Skeletal muscle tissue (tissue), 4 donors: ENCODE measurements around the gene HK2. TPM values are rescaled to one million over a fixed set of nuclear protein-coding genes. Genes with fewer than 3 reads are reported as not detected.
"Not testable (repeated sequence)": the region's sequence is repeated elsewhere in the genome, so short reads cannot be mapped to it uniquely, and the experiment has no call there.

ENCODE experiments used
- H3K27ac ChIP-seq: one replicate; pipeline ENCODE4 v1.7.0; 2013; ENCODE audit warnings: mild to moderate bottlenecking, low read depth, low read length, inconsistent platforms
- H3K27me3 ChIP-seq, 3 donors: one replicate each; pipeline ENCODE4 v1.7.0; 2013; ENCODE audit warnings: low read length in 3 of 3; ENCODE audit not compliant: control insufficient read depth in 3 of 3, insufficient read depth in 3 of 3
- H3K36me3 ChIP-seq, 3 donors: one replicate each; pipeline ENCODE4 v1.7.0; 2013; ENCODE audit warnings: low read length in 3 of 3; ENCODE audit not compliant: control insufficient read depth in 3 of 3, insufficient read depth in 3 of 3
- H3K4me1 ChIP-seq, 3 donors: one replicate each; pipeline ENCODE4 v1.7.0; 2013; ENCODE audit warnings: low read length in 3 of 3, mild to moderate bottlenecking in 3 of 3; ENCODE audit not compliant: control insufficient read depth in 3 of 3, insufficient read depth in 3 of 3
- H3K4me3 ChIP-seq, 3 donors: one replicate each; pipeline ENCODE4 v1.7.0; 2013; ENCODE audit warnings: low read length in 3 of 3
- H3K9ac ChIP-seq, 3 donors: one replicate each; pipeline ENCODE4 v1.7.0; 2013; ENCODE audit warnings: low read length in 3 of 3, mild to moderate bottlenecking in 3 of 3, moderate library complexity in 2 of 3, low read depth in 1 of 3
- H3K9me3 ChIP-seq, 3 donors: one replicate each; pipeline ENCODE4 v1.7.0; 2013; ENCODE audit warnings: low read length in 3 of 3; ENCODE audit not compliant: control insufficient read depth in 3 of 3
- total RNA-seq: library from RNA; depleted of rRNA; stranded (reverse); fragments of >200 nt; gene quantifications from one replicate; pipeline ENCODE4 v1.2.3, GENCODE V29; 2014
- donor health status: Osteomylitis.

HK2 gene
- total RNA-seq, 1 donor from 2014 or later: 5.7 TPM

GRCh38 chr2:74891816-74892215, 57.9 kb downstream of the HK2 start:
- not testable (repeated sequence) for H3K4me1 ChIP-seq, H3K9me3 ChIP-seq, H3K27ac ChIP-seq, H3K4me3 ChIP-seq, H3K27me3 ChIP-seq, H3K9ac ChIP-seq
- H3K36me3 ChIP-seq: peaks cover 23 to 43% (median 30%) of the 10 kb centered on the region in 3 donors

GRCh38 chr2:74892609-74893008, 58.7 kb downstream of the HK2 start:
- Histone ChIP-seq H3K4me3 (no peak overlapping the region), H3K4me1 (no peaks in the 10 kb centered on the region), H3K36me3 (peaks cover 18 to 35% (median 22%) of the 10 kb centered on the region in 3 donors), H3K9ac (no peak overlapping the region), H3K27ac (no peak overlapping the region), H3K27me3 (no peaks in the 10 kb centered on the region), H3K9me3 (no peaks in the 10 kb centered on the region)

GRCh38 chr2:74893332-74893731, 59.4 kb downstream of the HK2 start:
- no peak overlapping the region for H3K4me3 ChIP-seq
- no peaks in the 10 kb centered on the region for H3K27me3 ChIP-seq
- no peak overlapping the region for H3K27ac ChIP-seq
- H3K36me3 ChIP-seq: peaks cover 14 to 28% (median 15%) of the 10 kb centered on the region in 3 donors
- no peak overlapping the region for H3K9ac ChIP-seq
- H3K9me3 ChIP-seq: no peaks in the 10 kb centered on the region
- H3K4me1 ChIP-seq: no peaks in the 10 kb centered on the region

GRCh38 chr2:74894272-74894981, 60.5 kb downstream of the HK2 start:
- no peaks in the 10 kb centered on the region for H3K27me3 ChIP-seq
- H3K9ac ChIP-seq: no peak overlapping the region
- no peak overlapping the region for H3K4me3 ChIP-seq
- H3K36me3 ChIP-seq: peaks cover 9 to 17% (median 10%) of the 10 kb centered on the region in 3 donors
- H3K4me1 ChIP-seq: no peaks in the 10 kb centered on the region
- no peaks in the 10 kb centered on the region for H3K9me3 ChIP-seq
- no peak overlapping the region for H3K27ac ChIP-seq

- Histone ChIP-seq H3K4me3 (no peak overlapping the region), H3K4me1 (no peaks in the 10 kb centered on the region), H3K27me3 (no peaks in the 10 kb centered on the region), H3K9ac (no peak overlapping the region), H3K27ac (no peak overlapping the region), H3K9me3 (no peaks in the 10 kb centered on the region), H3K36me3 (peaks cover 6 to 11% (median 8%) of the 10 kb centered on the region in 3 donors)
Measured at GRCh38 chr2:74895001-74895400, 61.1 kb downstream of the HK2 start.

- Histone ChIP-seq H3K36me3 (peaks cover under 1 to 3% (median 3%) of the 10 kb centered on the region in 3 donors), H3K4me3 (no peak overlapping the region), H3K27me3 (no peaks in the 10 kb centered on the region), H3K27ac (no peak overlapping the region), H3K9ac (no peak overlapping the region), H3K9me3 (no peaks in the 10 kb centered on the region), H3K4me1 (no peaks in the 10 kb centered on the region)
Measured at GRCh38 chr2:74896232-74896631, 62.3 kb downstream of the HK2 start.

- not testable (repeated sequence) for H3K9me3 ChIP-seq, H3K4me1 ChIP-seq, H3K4me3 ChIP-seq, H3K36me3 ChIP-seq, H3K27me3 ChIP-seq, H3K27ac ChIP-seq, H3K9ac ChIP-seq
Measured at GRCh38 chr2:74900225-74900624, 66.3 kb downstream of the HK2 start.

GRCh38 chr2:74902281-74902860, 68.4 kb downstream of the HK2 start:
- no peaks in the 10 kb centered on the region for H3K9me3 ChIP-seq
- H3K4me1 ChIP-seq: no peaks in the 10 kb centered on the region
- no peak overlapping the region for H3K4me3 ChIP-seq
- no peak overlapping the region for H3K9ac ChIP-seq
- no peaks in the 10 kb centered on the region for H3K27me3 ChIP-seq
- H3K27ac ChIP-seq: no peak overlapping the region
- no peaks in the 10 kb centered on the region for H3K36me3 ChIP-seq

GRCh38 chr2:74906395-74906794, 72.5 kb downstream of the HK2 start:
- Histone ChIP-seq H3K9me3 (no peaks in the 10 kb centered on the region), H3K36me3 (no peaks in the 10 kb centered on the region), H3K9ac (no peak overlapping the region), H3K4me1 (peaks cover 0 to 2% (median 0%) of the 10 kb centered on the region in 3 donors), H3K27me3 (peaks cover 8 to 12% (median 10%) of the 10 kb centered on the region in 3 donors), H3K4me3 (no peak overlapping the region), H3K27ac (no peak overlapping the region)

- not testable (repeated sequence) for H3K4me1 ChIP-seq, H3K9me3 ChIP-seq, H3K27ac ChIP-seq, H3K36me3 ChIP-seq, H3K4me3 ChIP-seq, H3K9ac ChIP-seq
- H3K27me3 ChIP-seq: peaks cover 12 to 21% (median 13%) of the 10 kb centered on the region in 3 donors
Measured at GRCh38 chr2:74907560-74907959, 73.6 kb downstream of the HK2 start.
